Neural cell (in vitro differentiated cells): ENCODE data around the gene AGBL1. TPM values are rescaled to one million over a fixed set of nuclear protein-coding genes. Genes with fewer than 3 reads are reported as not detected.

Source experiments
- H2AFZ ChIP-seq: fragments of 200-600, 300-800 bp; sonication (generic), shearing (Covaris generic); 2 replicates; pipeline ENCODE4 v1.6.0; 2014; ENCODE audit warnings: low read depth, mild to moderate bottlenecking, antibody characterized with exemption, low read length, moderate library complexity
- H3F3A ChIP-seq: fragments of 200-600 bp; shearing (Covaris generic); 2 replicates; pipeline ENCODE4 v1.6.1; 2016; ENCODE audit warnings: mild to moderate bottlenecking, moderate library complexity, mixed read lengths, antibody characterized with exemption, low read length; ENCODE audit not compliant: insufficient read depth, poor library complexity, severe bottlenecking
- H3K27ac ChIP-seq: fragments of 200-600, 300-800 bp; sonication (generic), shearing (Covaris generic); 2 replicates; pipeline ENCODE4 v1.5.1; 2014; ENCODE audit warnings: mild to moderate bottlenecking, low read length, moderate library complexity
- H3K27me3 ChIP-seq: fragments of 300-800, 200-600 bp; sonication (generic), shearing (Covaris generic); 2 replicates; pipeline ENCODE4 v1.6.0; 2014; ENCODE audit warnings: mild to moderate bottlenecking, low read depth, low read length, moderate library complexity; ENCODE audit not compliant: insufficient read depth
- H3K36me3 ChIP-seq: fragments of 300-800, 200-600 bp; sonication (generic), shearing (Covaris generic); 2 replicates; pipeline ENCODE4 v1.5.1; 2014; ENCODE audit warnings: mild to moderate bottlenecking, antibody characterized with exemption, low read length, moderate library complexity; ENCODE audit not compliant: insufficient read depth
- H3K4me2 ChIP-seq: fragments of 300-800, 200-600 bp; sonication (generic), shearing (Covaris generic); 2 replicates; pipeline ENCODE4 v1.6.0; 2014; ENCODE audit warnings: mild to moderate bottlenecking, low read length
- H3K4me3 ChIP-seq: fragments of 300-800, 200-600 bp; sonication (generic), shearing (Covaris generic); 2 replicates; pipeline ENCODE4 v1.5.1; 2014; ENCODE audit warnings: mild to moderate bottlenecking, low read length, moderate library complexity
- H3K79me2 ChIP-seq: fragments of 200-600 bp; shearing (Covaris generic); replicated peaks from 2 replicates; pipeline ENCODE4 v1.6.0; 2014; ENCODE audit warnings: mild to moderate bottlenecking, low read length, moderate library complexity; ENCODE audit not compliant: insufficient read depth
- H3K9ac ChIP-seq: fragments of 300-800, 200-600 bp; sonication (generic), shearing (Covaris generic); 2 replicates; pipeline ENCODE4 v1.6.1; 2016; ENCODE audit warnings: mild to moderate bottlenecking, low read length, mixed read lengths
- H3K9me2 ChIP-seq: fragments of 200-600 bp; shearing (Covaris generic); 2 replicates; pipeline ENCODE4 v1.6.1; 2016; ENCODE audit warnings: mild to moderate bottlenecking, low read length, mixed read lengths; ENCODE audit not compliant: insufficient read depth
- H3K9me3 ChIP-seq: fragments of 200-600, 300-800 bp; sonication (generic), shearing (Covaris generic); 2 replicates; pipeline ENCODE4 v1.6.1; 2016; ENCODE audit warnings: mild to moderate bottlenecking, mixed run types, low read length, moderate library complexity, mixed read lengths
- H4K20me1 ChIP-seq: fragments of 200-600 bp; shearing (Covaris generic); 2 replicates; pipeline ENCODE4 v1.6.1; 2016; ENCODE audit warnings: mild to moderate bottlenecking, mixed run types; ENCODE audit not compliant: insufficient read depth
- EP300 ChIP-seq: fragments of 450-650 bp; conservative IDR thresholded peaks from 2 replicates; pipeline ENCODE4 v1.6.1; 2014; ENCODE audit warnings: antibody characterized with exemption, mild to moderate bottlenecking, moderate library complexity; ENCODE audit not compliant: poor library complexity, severe bottlenecking
- EZH2 ChIP-seq: fragments of 200-600, 300-800 bp; shearing (Covaris generic), sonication (generic); IDR thresholded peaks from 2 replicates; pipeline ENCODE4 v1.6.1; 2014; ENCODE audit warnings: antibody characterized with exemption, low read length, borderline replicate concordance, mild to moderate bottlenecking; ENCODE audit not compliant: insufficient read depth, poor library complexity, severe bottlenecking
- MXI1 ChIP-seq: fragments of 450-650 bp; conservative IDR thresholded peaks from 2 replicates; pipeline ENCODE4 v1.6.1; 2014; ENCODE audit warnings: antibody characterized with exemption, mild to moderate bottlenecking; ENCODE audit not compliant: poor library complexity, severe bottlenecking
- POLR2AphosphoS5 ChIP-seq: IDR thresholded peaks from 2 replicates; pipeline ENCODE4 v1.6.1; 2012
- RAD21 ChIP-seq: fragments of 450-650 bp; conservative IDR thresholded peaks from 2 replicates; pipeline ENCODE4 v1.6.1; 2014; ENCODE audit warnings: antibody characterized with exemption, mild to moderate bottlenecking, moderate library complexity
- SMC3 ChIP-seq: fragments of 450-650 bp; conservative IDR thresholded peaks from 2 replicates; pipeline ENCODE4 v1.6.1; 2014; ENCODE audit warnings: antibody characterized with exemption, mild to moderate bottlenecking, moderate library complexity; ENCODE audit not compliant: poor library complexity
- TAF1 ChIP-seq: IDR thresholded peaks from 2 replicates; pipeline ENCODE4 v1.6.1; 2012; ENCODE audit warnings: low read depth
- polyA plus RNA-seq: library from polyadenylated mRNA; depleted of rRNA; stranded (reverse); fragments of >200 nt; gene quantifications from 2 replicates; pipeline ENCODE4 v1.2.3, GENCODE V29; 2014
- TF ChIP-seq, protein P1 (sequence below): IDR thresholded peaks from 2 replicates; pipeline ENCODE4 v1.6.1; 2012; ENCODE audit warnings: borderline replicate concordance
- TF ChIP-seq, protein P2 (sequence below): fragments of 450-650 bp; IDR thresholded peaks from 2 replicates; pipeline ENCODE4 v1.5.1; 2014; ENCODE audit warnings: antibody characterized with exemption, mild to moderate bottlenecking, moderate library complexity; ENCODE audit not compliant: poor library complexity, severe bottlenecking

Gene AGBL1
- polyA plus RNA-seq, 1 donor from 2014 or later, result 0.12 TPM

- no peak overlapping the region for H3K4me2 ChIP-seq
- H3K79me2 ChIP-seq, result no peaks in the 10 kb centered on the region
- no peaks in the 10 kb centered on the region for H3K9me3 ChIP-seq
- H3K36me3 ChIP-seq, result no peaks in the 10 kb centered on the region
- H3K4me3 ChIP-seq, result no peak overlapping the region
- no peak overlapping the region for H3K27ac ChIP-seq
- TF ChIP-seq POLR2AphosphoS5 (no peak), SMC3 (no peak), TAF1 (no peak), MXI1 (no peak)
- TF ChIP-seq, protein P1, sequence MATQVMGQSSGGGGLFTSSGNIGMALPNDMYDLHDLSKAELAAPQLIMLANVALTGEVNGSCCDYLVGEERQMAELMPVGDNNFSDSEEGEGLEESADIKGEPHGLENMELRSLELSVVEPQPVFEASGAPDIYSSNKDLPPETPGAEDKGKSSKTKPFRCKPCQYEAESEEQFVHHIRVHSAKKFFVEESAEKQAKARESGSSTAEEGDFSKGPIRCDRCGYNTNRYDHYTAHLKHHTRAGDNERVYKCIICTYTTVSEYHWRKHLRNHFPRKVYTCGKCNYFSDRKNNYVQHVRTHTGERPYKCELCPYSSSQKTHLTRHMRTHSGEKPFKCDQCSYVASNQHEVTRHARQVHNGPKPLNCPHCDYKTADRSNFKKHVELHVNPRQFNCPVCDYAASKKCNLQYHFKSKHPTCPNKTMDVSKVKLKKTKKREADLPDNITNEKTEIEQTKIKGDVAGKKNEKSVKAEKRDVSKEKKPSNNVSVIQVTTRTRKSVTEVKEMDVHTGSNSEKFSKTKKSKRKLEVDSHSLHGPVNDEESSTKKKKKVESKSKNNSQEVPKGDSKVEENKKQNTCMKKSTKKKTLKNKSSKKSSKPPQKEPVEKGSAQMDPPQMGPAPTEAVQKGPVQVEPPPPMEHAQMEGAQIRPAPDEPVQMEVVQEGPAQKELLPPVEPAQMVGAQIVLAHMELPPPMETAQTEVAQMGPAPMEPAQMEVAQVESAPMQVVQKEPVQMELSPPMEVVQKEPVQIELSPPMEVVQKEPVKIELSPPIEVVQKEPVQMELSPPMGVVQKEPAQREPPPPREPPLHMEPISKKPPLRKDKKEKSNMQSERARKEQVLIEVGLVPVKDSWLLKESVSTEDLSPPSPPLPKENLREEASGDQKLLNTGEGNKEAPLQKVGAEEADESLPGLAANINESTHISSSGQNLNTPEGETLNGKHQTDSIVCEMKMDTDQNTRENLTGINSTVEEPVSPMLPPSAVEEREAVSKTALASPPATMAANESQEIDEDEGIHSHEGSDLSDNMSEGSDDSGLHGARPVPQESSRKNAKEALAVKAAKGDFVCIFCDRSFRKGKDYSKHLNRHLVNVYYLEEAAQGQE, result no peak
- no peaks in the 10 kb centered on the region for H3K27me3 ChIP-seq
- no peak overlapping the region for H2AFZ ChIP-seq
- H3K9ac ChIP-seq, result no peak overlapping the region
- H3F3A ChIP-seq, result no peaks in the 10 kb centered on the region
- H4K20me1 ChIP-seq, result no peaks in the 10 kb centered on the region
- H3K9me2 ChIP-seq, result no peaks in the 10 kb centered on the region
These were observed 826.1 kb downstream of the AGBL1 start for GRCh38 chr15:86905625-86906256.

DNA sequence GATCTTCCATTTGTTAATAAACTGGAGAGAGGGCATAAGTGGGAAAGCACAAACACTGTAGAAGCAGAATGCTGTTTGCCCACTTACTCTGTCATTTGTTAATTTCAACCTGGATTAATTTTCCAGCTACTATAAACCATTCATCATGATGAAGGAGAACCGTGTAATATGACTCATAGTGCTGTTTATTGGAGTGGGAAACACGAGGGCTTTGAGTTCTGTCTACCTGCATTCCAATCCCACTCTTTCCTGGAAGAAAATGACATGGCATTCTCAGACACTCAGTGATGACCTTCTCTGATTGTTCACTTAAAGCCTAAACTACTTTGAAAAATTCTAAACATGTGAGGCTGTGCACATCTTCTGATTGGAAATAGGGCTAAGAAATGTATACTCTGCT is 826.7 kb downstream of the AGBL1 start:
- Histone ChIP-seq H3F3A (no peaks in the 10 kb centered on the region), H3K4me3 (no peak overlapping the region), H3K9me3 (no peaks in the 10 kb centered on the region), H2AFZ (no peak overlapping the region), H3K9me2 (no peaks in the 10 kb centered on the region), H3K27ac (no peak overlapping the region), H3K27me3 (no peaks in the 10 kb centered on the region), H3K9ac (no peak overlapping the region), H3K79me2 (no peaks in the 10 kb centered on the region), H4K20me1 (no peaks in the 10 kb centered on the region), H3K36me3 (no peaks in the 10 kb centered on the region), H3K4me2 (no peak overlapping the region)
- TF ChIP-seq, protein P1, result no peak
- TF ChIP-seq, protein P2, sequence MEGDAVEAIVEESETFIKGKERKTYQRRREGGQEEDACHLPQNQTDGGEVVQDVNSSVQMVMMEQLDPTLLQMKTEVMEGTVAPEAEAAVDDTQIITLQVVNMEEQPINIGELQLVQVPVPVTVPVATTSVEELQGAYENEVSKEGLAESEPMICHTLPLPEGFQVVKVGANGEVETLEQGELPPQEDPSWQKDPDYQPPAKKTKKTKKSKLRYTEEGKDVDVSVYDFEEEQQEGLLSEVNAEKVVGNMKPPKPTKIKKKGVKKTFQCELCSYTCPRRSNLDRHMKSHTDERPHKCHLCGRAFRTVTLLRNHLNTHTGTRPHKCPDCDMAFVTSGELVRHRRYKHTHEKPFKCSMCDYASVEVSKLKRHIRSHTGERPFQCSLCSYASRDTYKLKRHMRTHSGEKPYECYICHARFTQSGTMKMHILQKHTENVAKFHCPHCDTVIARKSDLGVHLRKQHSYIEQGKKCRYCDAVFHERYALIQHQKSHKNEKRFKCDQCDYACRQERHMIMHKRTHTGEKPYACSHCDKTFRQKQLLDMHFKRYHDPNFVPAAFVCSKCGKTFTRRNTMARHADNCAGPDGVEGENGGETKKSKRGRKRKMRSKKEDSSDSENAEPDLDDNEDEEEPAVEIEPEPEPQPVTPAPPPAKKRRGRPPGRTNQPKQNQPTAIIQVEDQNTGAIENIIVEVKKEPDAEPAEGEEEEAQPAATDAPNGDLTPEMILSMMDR, result no peak
- no peak for TF ChIP-seq TAF1
- no peak for TF ChIP-seq MXI1
- TF ChIP-seq RAD21, result no peak
- TF ChIP-seq SMC3, result no peak
- TF ChIP-seq POLR2AphosphoS5, result no peak
- no peak for TF ChIP-seq EZH2
- no peak for TF ChIP-seq EP300
